ENCODE results near the gene FAM3D.
A peak's percentile ranks its signal among the peaks of the same experiment; 100 is the strongest.

FAM3D gene

GRCh38 chr3:58654466-58654865 is 12.1 kb downstream of the FAM3D start:
- DNase-seq (ENCODE audit: low spot score) = no peak

GRCh38 chr3:58652624-58653023 is 13.9 kb downstream of the FAM3D start:
- no peak for DNase-seq (ENCODE audit: low spot score)

- DNase-seq (ENCODE audit: low spot score) = no peak
These were observed 15.3 kb downstream of the FAM3D start for GRCh38 chr3:58651276-58651675.

GRCh38 chr3:58647381-58648141 is 19.0 kb downstream of the FAM3D start:
- DNase-seq (ENCODE audit: low spot score) = no peak

GRCh38 chr3:58646503-58646902 is 20.1 kb downstream of the FAM3D start:
- DNase-seq (ENCODE audit: low spot score) = no peak

GRCh38 chr3:58645726-58646125 is 20.8 kb downstream of the FAM3D start:
- no peak for DNase-seq (ENCODE audit: low spot score)

GRCh38 chr3:58642846-58643245 is 23.7 kb downstream of the FAM3D start:
- DNase-seq (ENCODE audit: low spot score) = no peak

- DNase-seq (ENCODE audit: low spot score) = peak; percentile 10
These were observed 25.7 kb downstream of the FAM3D start for GRCh38 chr3:58640700-58641372.

GRCh38 chr3:58639842-58640241 is 26.7 kb downstream of the FAM3D start:
- DNase-seq (ENCODE audit: low spot score) = no peak

GRCh38 chr3:58639001-58639400 is 27.6 kb downstream of the FAM3D start:
- no peak for DNase-seq (ENCODE audit: low spot score)

GRCh38 chr3:58638591-58638990 is 28.0 kb downstream of the FAM3D start:
- no peak for DNase-seq (ENCODE audit: low spot score)

- DNase-seq (ENCODE audit: low spot score) = no peak
These were observed 29.1 kb downstream of the FAM3D start for GRCh38 chr3:58637509-58637908.

GRCh38 chr3:58635371-58636285 is 30.9 kb downstream of the FAM3D start:
- no peak for DNase-seq (ENCODE audit: low spot score)

- DNase-seq (ENCODE audit: low spot score) = no peak
These were observed 33.3 kb downstream of the FAM3D start for GRCh38 chr3:58633157-58633865.

- no peak for DNase-seq (ENCODE audit: low spot score)
These were observed 34.8 kb downstream of the FAM3D start for GRCh38 chr3:58631742-58632141.

- DNase-seq (ENCODE audit: low spot score) = no peak
These were observed 35.9 kb downstream of the FAM3D start for GRCh38 chr3:58630710-58631092.

GRCh38 chr3:58630076-58630709 is 36.4 kb downstream of the FAM3D start:
- peak; percentile 51 for DNase-seq (ENCODE audit: low spot score)

- DNase-seq (ENCODE audit: low spot score) = no peak
These were observed 36.9 kb downstream of the FAM3D start for GRCh38 chr3:58629629-58630028.

GRCh38 chr3:58628823-58629562 is 37.6 kb downstream of the FAM3D start:
- DNase-seq (ENCODE audit: low spot score) = no peak

GRCh38 chr3:58627941-58628340 is 38.6 kb downstream of the FAM3D start:
- no peak for DNase-seq (ENCODE audit: low spot score)

- no peak for DNase-seq (ENCODE audit: low spot score)
These were observed 39.0 kb downstream of the FAM3D start for GRCh38 chr3:58627570-58627885.
